H9 (cell line): ENCODE results near the gene SPTLC3. TPM values are rescaled to one million over a fixed set of nuclear protein-coding genes. Genes with fewer than 3 reads are reported as not detected.

Source experiments
- DNase-seq: peaks from one replicate; pipeline ENCODE4 v3.0.0-alpha.2; 2017
- H2AFZ ChIP-seq: one replicate; pipeline ENCODE4 v1.6.1; 2013; ENCODE audit warnings: mild to moderate bottlenecking, low read length, control low read depth, moderate library complexity
- H2AK5ac ChIP-seq: 2 replicates; pipeline ENCODE4 v1.6.1; 2013; ENCODE audit warnings: low read length, control low read depth, mixed read lengths; ENCODE audit not compliant: insufficient read length
- H2BK120ac ChIP-seq: one replicate; pipeline ENCODE4 v1.6.1; 2013; ENCODE audit warnings: low read depth, mild to moderate bottlenecking, low read length, control low read depth, inconsistent platforms; ENCODE audit not compliant: poor library complexity, severe bottlenecking
- H2BK12ac ChIP-seq: 2 replicates; pipeline ENCODE4 v1.6.1; 2013; ENCODE audit warnings: low read length, control low read depth, mixed read lengths, low read depth; ENCODE audit not compliant: insufficient read length
- H2BK15ac ChIP-seq: 2 replicates; pipeline ENCODE4 v1.6.1; 2013; ENCODE audit warnings: low read depth, low read length, control low read depth
- H2BK20ac ChIP-seq: one replicate; pipeline ENCODE4 v1.6.1; 2013; ENCODE audit warnings: low read depth, mild to moderate bottlenecking, low read length, control low read depth, inconsistent platforms; ENCODE audit not compliant: poor library complexity, severe bottlenecking
- H2BK5ac ChIP-seq: 2 replicates; pipeline ENCODE4 v1.6.1; 2013; ENCODE audit warnings: low read length, control low read depth, mixed read lengths; ENCODE audit not compliant: insufficient read length
- H3K14ac ChIP-seq: 2 replicates; pipeline ENCODE4 v1.6.1; 2013; ENCODE audit warnings: low read length, control low read depth; ENCODE audit not compliant: insufficient read depth
- H3K18ac ChIP-seq: 2 replicates; pipeline ENCODE4 v1.6.1; 2013; ENCODE audit warnings: low read depth, mild to moderate bottlenecking, mixed read lengths, low read length, control low read depth; ENCODE audit not compliant: insufficient read length
- H3K23ac ChIP-seq: 2 replicates; pipeline ENCODE4 v1.6.1; 2013; ENCODE audit warnings: low read length, control low read depth, mixed read lengths, low read depth; ENCODE audit not compliant: insufficient read length
- H3K23me2 ChIP-seq: 2 replicates; pipeline ENCODE4 v1.6.1; 2013; ENCODE audit warnings: low read depth, mild to moderate bottlenecking, mixed read lengths, low read length, control low read depth; ENCODE audit not compliant: insufficient read length, poor library complexity, severe bottlenecking
- H3K27ac ChIP-seq: 2 replicates; pipeline ENCODE4 v1.5.1; 2013; ENCODE audit warnings: low read length, control low read depth, mixed read lengths, low read depth; ENCODE audit not compliant: insufficient read length
- H3K27me3 ChIP-seq: 2 replicates; pipeline ENCODE4 v1.6.1; 2013; ENCODE audit warnings: low read length, control low read depth, inconsistent platforms; ENCODE audit not compliant: insufficient read depth
- H3K4ac ChIP-seq: 2 replicates; pipeline ENCODE4 v1.6.1; 2013; ENCODE audit warnings: low read depth, mild to moderate bottlenecking, control low read depth, inconsistent platforms, low read length, moderate library complexity
- H3K4me1 ChIP-seq: 2 replicates; pipeline ENCODE4 v1.6.1; 2013; ENCODE audit warnings: low read length, control low read depth, inconsistent platforms; ENCODE audit not compliant: insufficient read depth
- H3K4me2 ChIP-seq: 2 replicates; pipeline ENCODE4 v1.6.1; 2013; ENCODE audit warnings: low read length, control low read depth, mixed read lengths; ENCODE audit not compliant: insufficient read length, insufficient read depth
- H3K56ac ChIP-seq: 2 replicates; pipeline ENCODE4 v1.6.1; 2013; ENCODE audit warnings: low read depth, mild to moderate bottlenecking, mixed read lengths, low read length, control low read depth; ENCODE audit not compliant: insufficient read length
- H3K79me1 ChIP-seq: 2 replicates; pipeline ENCODE4 v1.6.1; 2013; ENCODE audit warnings: low read depth, mild to moderate bottlenecking, moderate library complexity, low read length, control low read depth, inconsistent platforms; ENCODE audit not compliant: insufficient read depth, poor library complexity, severe bottlenecking
- H3K79me2 ChIP-seq: 2 replicates; pipeline ENCODE4 v1.6.1; 2013; ENCODE audit warnings: low read length, control low read depth, inconsistent platforms; ENCODE audit not compliant: insufficient read depth
- H3K9ac ChIP-seq: 2 replicates; pipeline ENCODE4 v1.6.1; 2013; ENCODE audit warnings: low read length, control low read depth, mixed read lengths; ENCODE audit not compliant: insufficient read length; ENCODE audit errors: extremely low read depth
- H3K9me3 ChIP-seq: one replicate; pipeline ENCODE4 v1.6.1; 2013; ENCODE audit warnings: low read depth, low read length, inconsistent platforms; ENCODE audit not compliant: control insufficient read depth
- H3T11ph ChIP-seq: one replicate; pipeline ENCODE4 v1.6.1; 2013; ENCODE audit warnings: mild to moderate bottlenecking, low read length, control low read depth, inconsistent platforms
- H4K20me1 ChIP-seq: one replicate; pipeline ENCODE4 v1.6.1; 2013; ENCODE audit not compliant: control insufficient read depth, insufficient read length, insufficient read depth
- H4K5ac ChIP-seq: 2 replicates; pipeline ENCODE4 v1.6.1; 2013; ENCODE audit warnings: low read depth, mild to moderate bottlenecking, mixed read lengths, low read length, control low read depth; ENCODE audit not compliant: insufficient read length
- H4K8ac ChIP-seq: replicated peaks from 2 replicates; pipeline ENCODE4 v1.6.1; 2013; ENCODE audit warnings: low read length, control low read depth, mixed read lengths, low read depth; ENCODE audit not compliant: insufficient read length
- H4K91ac ChIP-seq: 2 replicates; pipeline ENCODE4 v1.6.1; 2013; ENCODE audit warnings: low read depth, mild to moderate bottlenecking, moderate library complexity, mixed read lengths, low read length, control low read depth; ENCODE audit not compliant: insufficient read length
- H3K27ac Mint-ChIP-seq, 3 experiments: 2 replicates in 2 of 3; 3 replicates in 1 of 3; pipeline ENCODE4 v1.8.0; 2020 to 2021; ENCODE audit warnings: mixed read lengths in 3 of 3, mild to moderate bottlenecking in 1 of 3, moderate library complexity in 1 of 3
- H3K27me3 Mint-ChIP-seq: 2 replicates; pipeline ENCODE4 v1.8.0; 2021; ENCODE audit warnings: low read depth, mild to moderate bottlenecking, moderate library complexity, mixed read lengths
- H3K36me3 Mint-ChIP-seq, 3 experiments: 2 replicates in 2 of 3; 3 replicates in 1 of 3; pipeline ENCODE4 v1.8.0; 2020 to 2021; ENCODE audit warnings: low read depth in 3 of 3, mixed read lengths in 3 of 3; ENCODE audit not compliant: insufficient read depth in 1 of 3
- H3K4me1 Mint-ChIP-seq, 2 experiments: 2 replicates each; pipeline ENCODE4 v1.8.0; 2020; ENCODE audit warnings: mixed read lengths in 2 of 2
- H3K4me3 Mint-ChIP-seq, 2 experiments: 2 replicates in 1 of 2; 3 replicates in 1 of 2; pipeline ENCODE4 v1.8.0; 2020 to 2021; ENCODE audit warnings: mild to moderate bottlenecking in 2 of 2, mixed read lengths in 2 of 2, moderate library complexity in 1 of 2
- H3K9me3 Mint-ChIP-seq, 2 experiments: 2 replicates in 1 of 2; 3 replicates in 1 of 2; pipeline ENCODE4 v1.8.0; 2020; ENCODE audit warnings: mild to moderate bottlenecking in 2 of 2, mixed read lengths in 2 of 2, moderate library complexity in 1 of 2
- WGBS: extraction: QIAGEN DNeasy Blood & Tissue Kit; methylation state at CpG from one replicate; pipeline ENCODE4 v1.1.7; 2013; ENCODE audit warnings: missing lambda C conversion rate, low lambda C conversion rate, mixed read lengths; ENCODE audit not compliant: insufficient read length; ENCODE audit errors: extremely low coverage; 5-methylcytosine and 5-hydroxymethylcytosine counted together
- total RNA-seq: library from RNA; stranded (reverse); gene quantifications from 2 replicates; pipeline ENCODE4 v1.2.1, GENCODE V29; 2021
- TF ChIP-seq, protein P1 (sequence below): fragments of 200-600 bp; sonication (generic); conservative IDR thresholded peaks from 3 replicates; pipeline ENCODE4 v1.8.0; 2021; ENCODE audit warnings: antibody characterized with exemption, mild to moderate bottlenecking

Gene SPTLC3
- total RNA-seq, 1 experiment from 2014 or later: 0.68 TPM

DNA sequence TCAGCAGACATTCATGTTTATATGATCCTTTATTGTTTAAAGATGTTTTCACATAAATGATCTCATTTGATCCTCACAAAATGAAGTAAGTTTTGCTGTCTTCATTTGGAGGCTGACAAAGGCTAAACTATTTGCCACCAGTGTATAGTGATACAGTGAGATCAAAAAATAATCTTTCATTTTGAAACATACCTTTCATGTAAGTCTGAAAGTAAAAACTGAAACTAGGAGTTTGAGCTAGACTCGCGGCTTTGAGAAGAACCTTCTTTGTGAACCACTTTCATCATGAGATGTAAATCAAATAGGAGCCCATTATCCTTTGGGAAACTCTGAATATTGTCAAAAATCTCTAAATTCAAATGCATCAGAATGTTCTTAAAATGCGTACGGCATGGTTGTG lies 40.3 kb upstream of the SPTLC3 start:
- Histone ChIP-seq H3K14ac (no peak overlapping the region), H3T11ph (no peak overlapping the region), H2BK5ac (no peak overlapping the region), H2BK12ac (no peak overlapping the region), H3K9ac (no peak overlapping the region), H3K79me2 (no peaks in the 10 kb centered on the region), H2BK120ac (no peak overlapping the region), H3K18ac (no peak overlapping the region), H2BK20ac (no peak overlapping the region), H3K4ac (no peak overlapping the region), H3K4me2 (no peak overlapping the region), H3K4me1 (no peaks in the 10 kb centered on the region; the same call in 1 of the 2 replicates), H3K27me3 (no peaks in the 10 kb centered on the region), H2AFZ (no peak overlapping the region), H3K56ac (no peak overlapping the region), H4K5ac (no peak overlapping the region), H3K27ac (no peak overlapping the region), H2AK5ac (no peak overlapping the region), H2BK15ac (no peak overlapping the region), H4K20me1 (no peaks in the 10 kb centered on the region), H3K9me3 (peaks cover 5% of the 10 kb centered on the region), H3K23me2 (no peaks in the 10 kb centered on the region), H4K8ac (no peak overlapping the region), H3K23ac (no peak overlapping the region), H3K79me1 (no peaks in the 10 kb centered on the region), H4K91ac (no peak overlapping the region)
- no peak overlapping the region for H3K4me3 Mint-ChIP-seq
- H3K36me3 Mint-ChIP-seq: peaks cover 4 to 7% (median 7%) of the 10 kb centered on the region in 3 experiments; a peak in 6 of 7 replicates
- H3K9me3 Mint-ChIP-seq: peaks cover 6 to 7% of the 10 kb centered on the region in 2 experiments
- no peak overlapping the region for H3K27ac Mint-ChIP-seq
- peaks cover 4 to 5% of the 10 kb centered on the region in 2 experiments; a peak in 3 of 4 replicates for H3K4me1 Mint-ChIP-seq
- TF ChIP-seq, protein P1, sequence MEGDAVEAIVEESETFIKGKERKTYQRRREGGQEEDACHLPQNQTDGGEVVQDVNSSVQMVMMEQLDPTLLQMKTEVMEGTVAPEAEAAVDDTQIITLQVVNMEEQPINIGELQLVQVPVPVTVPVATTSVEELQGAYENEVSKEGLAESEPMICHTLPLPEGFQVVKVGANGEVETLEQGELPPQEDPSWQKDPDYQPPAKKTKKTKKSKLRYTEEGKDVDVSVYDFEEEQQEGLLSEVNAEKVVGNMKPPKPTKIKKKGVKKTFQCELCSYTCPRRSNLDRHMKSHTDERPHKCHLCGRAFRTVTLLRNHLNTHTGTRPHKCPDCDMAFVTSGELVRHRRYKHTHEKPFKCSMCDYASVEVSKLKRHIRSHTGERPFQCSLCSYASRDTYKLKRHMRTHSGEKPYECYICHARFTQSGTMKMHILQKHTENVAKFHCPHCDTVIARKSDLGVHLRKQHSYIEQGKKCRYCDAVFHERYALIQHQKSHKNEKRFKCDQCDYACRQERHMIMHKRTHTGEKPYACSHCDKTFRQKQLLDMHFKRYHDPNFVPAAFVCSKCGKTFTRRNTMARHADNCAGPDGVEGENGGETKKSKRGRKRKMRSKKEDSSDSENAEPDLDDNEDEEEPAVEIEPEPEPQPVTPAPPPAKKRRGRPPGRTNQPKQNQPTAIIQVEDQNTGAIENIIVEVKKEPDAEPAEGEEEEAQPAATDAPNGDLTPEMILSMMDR: no peak
- WGBS: no CpG with 5 or more reads among the region's 4 CpGs
- DNase-seq: no peak
- H3K27me3 Mint-ChIP-seq: no peaks in the 10 kb centered on the region; the same call in 1 of the 2 replicates
